ENCODE measurements around the gene PDE4C.

DNA sequence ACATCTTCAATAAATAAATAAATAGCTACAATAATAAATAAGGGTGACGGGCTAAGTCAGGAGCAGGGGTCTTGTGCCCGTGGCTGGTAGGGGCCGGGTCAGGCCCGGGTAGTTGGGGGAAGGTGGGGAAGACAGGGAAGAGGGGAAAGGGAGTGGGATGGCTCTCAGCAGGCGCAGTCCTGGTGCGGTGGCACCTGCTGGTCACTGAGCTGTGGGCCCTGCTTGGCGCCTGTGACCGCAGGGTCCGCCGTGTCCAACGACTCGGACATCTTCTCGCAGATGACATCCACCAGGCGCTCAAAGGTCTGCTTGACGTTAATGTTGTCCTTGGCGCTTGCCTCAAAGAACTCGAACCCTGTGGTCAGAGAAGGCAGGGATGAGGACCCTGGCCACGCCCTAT, 28.9 kb downstream of the PDE4C start:
- no peak for TF ChIP-seq POLR2AphosphoS5 (IDR thresholded peaks at IDR 0.05)
- TF ChIP-seq, protein P1, sequence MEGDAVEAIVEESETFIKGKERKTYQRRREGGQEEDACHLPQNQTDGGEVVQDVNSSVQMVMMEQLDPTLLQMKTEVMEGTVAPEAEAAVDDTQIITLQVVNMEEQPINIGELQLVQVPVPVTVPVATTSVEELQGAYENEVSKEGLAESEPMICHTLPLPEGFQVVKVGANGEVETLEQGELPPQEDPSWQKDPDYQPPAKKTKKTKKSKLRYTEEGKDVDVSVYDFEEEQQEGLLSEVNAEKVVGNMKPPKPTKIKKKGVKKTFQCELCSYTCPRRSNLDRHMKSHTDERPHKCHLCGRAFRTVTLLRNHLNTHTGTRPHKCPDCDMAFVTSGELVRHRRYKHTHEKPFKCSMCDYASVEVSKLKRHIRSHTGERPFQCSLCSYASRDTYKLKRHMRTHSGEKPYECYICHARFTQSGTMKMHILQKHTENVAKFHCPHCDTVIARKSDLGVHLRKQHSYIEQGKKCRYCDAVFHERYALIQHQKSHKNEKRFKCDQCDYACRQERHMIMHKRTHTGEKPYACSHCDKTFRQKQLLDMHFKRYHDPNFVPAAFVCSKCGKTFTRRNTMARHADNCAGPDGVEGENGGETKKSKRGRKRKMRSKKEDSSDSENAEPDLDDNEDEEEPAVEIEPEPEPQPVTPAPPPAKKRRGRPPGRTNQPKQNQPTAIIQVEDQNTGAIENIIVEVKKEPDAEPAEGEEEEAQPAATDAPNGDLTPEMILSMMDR (IDR thresholded peaks at IDR 0.05; ENCODE audit: poor library complexity, severe bottlenecking) = no peak

All from neural cell (in vitro differentiated cells).